Mucosa of descending colon (tissue), 3 donors: Measurements from ENCODE around the gene CTDSPL2. TPM values are rescaled to one million over a fixed set of nuclear protein-coding genes. Genes with fewer than 3 reads are reported as not detected.
"Not testable (repeated sequence)": the region's sequence is repeated elsewhere in the genome, so short reads cannot be mapped to it uniquely, and the experiment has no call there.

Source experiments
- ATAC-seq: fragments of 200-7000 bp; cut with Tn5 transposase; one replicate; pipeline ENCODE4 v1.9.1; 2020; ENCODE audit warnings: mild to moderate bottlenecking, moderate library complexity
- DNase-seq, 3 donors: peaks; one replicate each; pipeline ENCODE4 v3.0.0-alpha.2; 2020
- H3K36me3 ChIP-seq: fragments of 200-600 bp; one replicate; pipeline ENCODE4 v1.8.0; 2021; ENCODE audit warnings: low read depth, mild to moderate bottlenecking
- H3K4me1 ChIP-seq: fragments of 200-600 bp; one replicate; pipeline ENCODE4 v1.8.0; 2021; ENCODE audit warnings: low read depth, mild to moderate bottlenecking
- H3K4me3 ChIP-seq: fragments of 200-600 bp; one replicate; pipeline ENCODE4 v1.8.0; 2021; ENCODE audit warnings: mild to moderate bottlenecking
- H3K9me3 ChIP-seq: fragments of 200-600 bp; one replicate; pipeline ENCODE4 v1.8.0; 2021; ENCODE audit warnings: mild to moderate bottlenecking
- CTCF ChIP-seq: fragments of 200-600 bp; IDR thresholded peaks from one replicate; pipeline ENCODE4 v1.8.0; 2022; ENCODE audit warnings: antibody characterized with exemption, mild to moderate bottlenecking
- intact Hi-C, 2 donors: fragments of 100-400 bp; cut with DNase I in 1 of 2; cut with micrococcal nuclease in 1 of 2; formaldehyde crosslinking; loops; one replicate each; pipeline versions ENCODE4 v1.11.0 to v1.11.1; 2022; cut with DNase I, micrococcal nuclease
- total RNA-seq, 3 donors: library from RNA; stranded (reverse); fragmentation: NEBNext Ultra II Directional in 2 of 3; extraction: Animal tissue kit (Norgen Biotek cat#: 25700) in 2 of 3; gene quantifications; one replicate each; pipeline versions ENCODE4 v1.2.1 to v1.2.4, GENCODE V29; 2021 to 2023
- donor health status: DM: no; HTN: no; CAD: no; lungs with moderate emphysema.
- donor health status: DM: no; HTN: no; CAD: no.
- donor health status: DM: no; HTN: yes; CAD: no.

Gene CTDSPL2
- total RNA-seq, 3 donors from 2014 or later: 30.8 to 44.0 (median 35.0) TPM

- Histone ChIP-seq H3K9me3 (no peaks in the 10 kb centered on the region), H3K36me3 (no peaks in the 10 kb centered on the region), H3K4me1 (peaks cover 11% of the 10 kb centered on the region), H3K4me3 (no peak overlapping the region)
- ATAC-seq (no peak), DNase-seq (no peak)
- intact Hi-C loops: no loop called here
- no peak for TF ChIP-seq CTCF
Measured at GRCh38 chr15:44441095-44441501, 13.7 kb downstream of the CTDSPL2 start.

GRCh38 chr15:44443515-44443914, 16.1 kb downstream of the CTDSPL2 start:
- H3K36me3 ChIP-seq: no peaks in the 10 kb centered on the region
- peaks cover 4% of the 10 kb centered on the region for H3K4me1 ChIP-seq
- ATAC-seq (no peak), DNase-seq (no peak)
- no peak for TF ChIP-seq CTCF
- no peak overlapping the region for H3K4me3 ChIP-seq
- H3K9me3 ChIP-seq: no peaks in the 10 kb centered on the region
- intact Hi-C loops: no loop called here

GRCh38 chr15:44447772-44448376, 20.4 kb downstream of the CTDSPL2 start:
- H3K36me3 ChIP-seq: no peaks in the 10 kb centered on the region
- H3K4me1 ChIP-seq: no peaks in the 10 kb centered on the region
- H3K4me3 ChIP-seq: no peak overlapping the region
- ATAC-seq (no peak), DNase-seq (no peak)
- H3K9me3 ChIP-seq: no peaks in the 10 kb centered on the region
- intact Hi-C loops: no loop called here
- TF ChIP-seq CTCF: no peak

GRCh38 chr15:44450172-44450571, 22.7 kb downstream of the CTDSPL2 start:
- ATAC-seq (no peak), DNase-seq (no peak)
- Histone ChIP-seq H3K36me3 (no peaks in the 10 kb centered on the region), H3K4me3 (no peak overlapping the region), H3K9me3 (peaks cover 2% of the 10 kb centered on the region), H3K4me1 (no peaks in the 10 kb centered on the region)
- intact Hi-C loops: no loop called here
- no peak for TF ChIP-seq CTCF

- H3K9me3 ChIP-seq, intact Hi-C loops, DNase-seq, ATAC-seq, H3K4me1 ChIP-seq, H3K36me3 ChIP-seq, H3K4me3 ChIP-seq: not testable (repeated sequence)
Measured at GRCh38 chr15:44453578-44454283, 26.3 kb downstream of the CTDSPL2 start.

GRCh38 chr15:44458429-44458828, 31.0 kb downstream of the CTDSPL2 start:
- intact Hi-C loops: no loop called here
- ATAC-seq: no peak
- H3K9me3 ChIP-seq: peaks cover 2% of the 10 kb centered on the region
- no peak for DNase-seq
- no peaks in the 10 kb centered on the region for H3K36me3 ChIP-seq
- TF ChIP-seq CTCF: no peak
- no peaks in the 10 kb centered on the region for H3K4me1 ChIP-seq
- H3K4me3 ChIP-seq: no peak overlapping the region
